ENCODE data around the gene TM9SF1. TPM values are rescaled to one million over a fixed set of nuclear protein-coding genes. Genes with fewer than 3 reads are reported as not detected.

The TM9SF1 gene
- total and polyA plus RNA-seq, 9 of the 15 experiments (the other 6 are each of a cell fraction or from before 2014, with no cell fraction given), result 5.3 to 20.3 (median 11.8) TPM

GRCh38 chr14:24212924-24213865, 18.0 kb upstream of the TM9SF1 start, which contains the start of gene CHMP4A (continued):
- TF ChIP-seq BHLHE40 (IDR thresholded peaks at IDR 0.05; ENCODE audit: low read length) (peak; percentile 96), RBM39 (optimal IDR thresholded peaks at IDR 0.05; ENCODE audit: low read depth, low read length) (no peak), MBD2 (IDR thresholded peaks at IDR 0.05; ENCODE audit: borderline replicate concordance, low read depth) (peak; percentile 87), FIP1L1 (IDR thresholded peaks at IDR 0.05; ENCODE audit: low read depth, low read length, poor library complexity, severe bottlenecking) (peak; percentile 63), NR2C1 (IDR thresholded peaks at IDR 0.05) (peak; percentile 68), NR2C1 (tag; IDR thresholded peaks at IDR 0.05) (no peak), ZNF398 (CRISPR knock-in tag; IDR thresholded peaks at IDR 0.05) (no peak), RBM34 (IDR thresholded peaks at IDR 0.05; ENCODE audit: borderline replicate concordance, insufficient read depth, low read length) (no peak), PHF21A (IDR thresholded peaks at IDR 0.05; ENCODE audit: borderline replicate concordance, low read depth) (0 out of 2 replicates have a peak, but pooled peaks have one; percentile 7), CREM (IDR thresholded peaks at IDR 0.05; ENCODE audit: low read depth) (peak; percentile 98), AFF4 (CRISPR knock-in tag; IDR thresholded peaks at IDR 0.05) (0 out of 2 replicates have a peak, but pooled peaks have one; percentile 45), KHSRP (IDR thresholded peaks at IDR 0.05) (peak; percentile 77), POLR2AphosphoS2 (IDR thresholded peaks at IDR 0.05; ENCODE audit: low read length) (peak; percentile 80; the same call in 1 of the 2 replicates), HIVEP1 (CRISPR knock-in tag; IDR thresholded peaks at IDR 0.05) (peak; percentile 82), TCF15 (CRISPR knock-in tag; IDR thresholded peaks at IDR 0.05) (no peak), ZNF639 (CRISPR knock-in tag; conservative IDR thresholded peaks at IDR 0.05 in 1 of 2, IDR thresholded peaks at IDR 0.05 in 1 of 2) (0 out of 4 replicates have a peak, but pooled peaks of 1 of the 2 experiments have one; percentile 42), GTF2A2 (tag; IDR thresholded peaks at IDR 0.05) (no peak), SP2 (IDR thresholded peaks at IDR 0.05; ENCODE audit: extremely low read depth, low read depth, low read length, poor library complexity, severe bottlenecking) (no peak), CSDE1 (IDR thresholded peaks at IDR 0.05) (peak in 1 of 2 experiments; percentile 58; a peak in 1 of 4 replicates), CHCHD3 (CRISPR knock-in tag; IDR thresholded peaks at IDR 0.05) (no peak)
